Stimulated activated memory B cell treated with anti-CD40 and anti-IgM and Interleukin-4, amounts not matched to agents 10 μg/mL and 1 μg/mL and 100 μg/mL, for 72 hours (primary cell): ENCODE measurements around the gene PROKR1.

ENCODE experiments used
- ATAC-seq: fragments of 150-1000 bp; cut with Tn5 transposase; 2 replicates; pipeline ENCODE4 v1.10.0; 2021
- H3K27ac Mint-ChIP-seq: one replicate; pipeline ENCODE4 v1.8.0; 2022; ENCODE audit warnings: mild to moderate bottlenecking, mixed read lengths
- H3K27me3 Mint-ChIP-seq: one replicate; pipeline ENCODE4 v1.8.0; 2022; ENCODE audit warnings: mixed read lengths
- H3K36me3 Mint-ChIP-seq: one replicate; pipeline ENCODE4 v1.8.0; 2022; ENCODE audit warnings: mixed read lengths
- H3K4me1 Mint-ChIP-seq: one replicate; pipeline ENCODE4 v1.8.0; 2022; ENCODE audit warnings: mixed read lengths
- H3K4me3 Mint-ChIP-seq: one replicate; pipeline ENCODE4 v1.8.0; 2022; ENCODE audit warnings: mild to moderate bottlenecking, moderate library complexity, mixed read lengths
- H3K9me3 Mint-ChIP-seq: one replicate; pipeline ENCODE4 v1.8.0; 2022; ENCODE audit warnings: mixed read lengths

PROKR1 gene

GRCh38 chr2:68637047-68637446 is 6.3 kb upstream of the PROKR1 start:
- H3K4me3 Mint-ChIP-seq: no peak overlapping the region
- peaks cover 14% of the 10 kb centered on the region for H3K9me3 Mint-ChIP-seq
- ATAC-seq: no peak
- peaks cover 13% of the 10 kb centered on the region for H3K36me3 Mint-ChIP-seq
- H3K4me1 Mint-ChIP-seq: no peaks in the 10 kb centered on the region
- H3K27me3 Mint-ChIP-seq: peaks cover 32% of the 10 kb centered on the region
- H3K27ac Mint-ChIP-seq: no peak overlapping the region

- Mint-ChIP-seq H3K4me1 (peaks cover 14% of the 10 kb centered on the region), H3K4me3 (peak overlapping the region; percentile 52), H3K27ac (no peak overlapping the region), H3K27me3 (peaks cover 82% of the 10 kb centered on the region), H3K9me3 (peaks cover 18% of the 10 kb centered on the region), H3K36me3 (peaks cover 13% of the 10 kb centered on the region)
- ATAC-seq: no peak
Measured at GRCh38 chr2:68643874-68644485, 601 bp downstream of the PROKR1 start.

DNA sequence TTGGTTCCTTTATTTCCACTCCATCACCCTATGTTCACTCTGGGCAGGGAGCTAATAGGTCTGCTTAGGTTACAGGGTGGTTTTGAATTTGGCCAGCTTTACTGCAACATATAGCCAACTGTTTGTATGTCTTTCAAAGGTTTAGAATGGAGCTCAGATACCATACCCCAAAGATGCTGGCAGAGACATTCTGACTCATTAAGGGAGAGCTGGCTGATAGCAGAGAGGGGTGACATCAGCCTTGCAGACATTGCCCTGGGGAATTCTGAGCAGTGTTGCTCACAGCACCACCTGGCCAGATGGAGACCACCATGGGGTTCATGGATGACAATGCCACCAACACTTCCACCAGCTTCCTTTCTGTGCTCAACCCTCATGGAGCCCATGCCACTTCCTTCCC is 2.1 kb downstream of the PROKR1 start:
- peak; percentile 74 for ATAC-seq
- Mint-ChIP-seq H3K27me3 (peaks cover 89% of the 10 kb centered on the region), H3K4me1 (peaks cover 14% of the 10 kb centered on the region)

GRCh38 chr2:68646303-68646702 is 2.9 kb downstream of the PROKR1 start:
- H3K4me3 Mint-ChIP-seq: no peak overlapping the region

More for the DNA sequence above, 2.1 kb downstream of the PROKR1 start:
- peaks cover 8% of the 10 kb centered on the region for H3K36me3 Mint-ChIP-seq
- H3K9me3 Mint-ChIP-seq: peaks cover 13% of the 10 kb centered on the region
- H3K27ac Mint-ChIP-seq: no peak overlapping the region
- H3K4me3 Mint-ChIP-seq: no peak overlapping the region

DNA sequence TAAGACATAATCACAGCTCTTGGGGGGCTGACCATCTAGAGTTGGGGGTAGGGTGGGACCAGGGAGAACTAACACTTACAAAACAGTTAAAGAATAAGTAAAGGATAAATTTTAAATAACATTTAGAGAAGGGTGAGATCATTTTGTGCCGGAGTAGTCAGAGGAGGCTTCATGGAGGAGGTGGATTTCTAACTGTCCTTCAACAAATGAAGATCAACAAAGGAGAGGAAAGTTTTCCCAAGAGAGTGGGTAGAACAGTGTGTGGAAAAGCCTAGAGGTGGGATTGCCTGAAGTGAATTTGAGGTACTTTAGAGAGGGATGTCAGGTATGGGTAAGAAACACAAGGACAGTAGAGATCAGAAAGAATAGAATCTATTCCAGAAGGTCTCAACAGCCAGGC is 7.3 kb downstream of the PROKR1 start:
- Mint-ChIP-seq H3K4me3 (no peak overlapping the region), H3K4me1 (peaks cover 14% of the 10 kb centered on the region), H3K27ac (no peak overlapping the region), H3K9me3 (peaks cover 4% of the 10 kb centered on the region), H3K36me3 (peaks cover 5% of the 10 kb centered on the region), H3K27me3 (peaks cover 72% of the 10 kb centered on the region)
- ATAC-seq: no peak

More at GRCh38 chr2:68646303-68646702, 2.9 kb downstream of the PROKR1 start:
- no peak for ATAC-seq
- Mint-ChIP-seq H3K4me1 (peaks cover 14% of the 10 kb centered on the region), H3K27me3 (peaks cover 89% of the 10 kb centered on the region), H3K9me3 (peaks cover 6% of the 10 kb centered on the region), H3K36me3 (no peaks in the 10 kb centered on the region), H3K27ac (no peak overlapping the region)

GRCh38 chr2:68653034-68653433 is 9.7 kb downstream of the PROKR1 start:
- no peak for ATAC-seq
- Mint-ChIP-seq H3K36me3 (peaks cover 5% of the 10 kb centered on the region), H3K9me3 (peaks cover 4% of the 10 kb centered on the region), H3K27me3 (peaks cover 60% of the 10 kb centered on the region), H3K27ac (peak overlapping the region; percentile 52), H3K4me1 (peaks cover 14% of the 10 kb centered on the region), H3K4me3 (no peak overlapping the region)

DNA sequence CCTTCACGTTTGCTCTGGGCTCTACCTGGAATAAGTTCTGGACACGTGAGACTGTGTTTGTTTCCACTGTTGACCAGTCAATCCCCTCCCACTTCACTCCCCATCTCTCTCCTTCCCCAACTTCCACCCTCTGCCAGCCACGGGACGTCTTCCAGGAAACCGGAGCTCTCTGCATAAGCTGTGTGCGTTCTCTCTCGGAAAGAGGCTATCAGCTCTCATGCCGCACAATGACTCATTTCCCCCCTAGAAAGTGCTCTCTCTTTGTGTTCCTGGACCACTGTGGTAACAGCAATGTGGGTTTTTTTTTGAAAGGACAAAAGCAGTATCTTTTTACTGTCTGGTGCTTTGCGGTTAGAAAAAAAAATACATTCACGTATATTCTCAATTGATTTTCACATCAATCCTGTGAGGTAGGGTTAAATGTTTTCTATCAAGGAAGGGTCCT is 10.2 kb downstream of the PROKR1 start:
- Mint-ChIP-seq H3K4me3 (peak overlapping the region; percentile 27), H3K9me3 (peaks cover 4% of the 10 kb centered on the region), H3K27me3 (peaks cover 60% of the 10 kb centered on the region), H3K4me1 (peaks cover 14% of the 10 kb centered on the region), H3K27ac (peak overlapping the region; percentile 52), H3K36me3 (peaks cover 5% of the 10 kb centered on the region)
- ATAC-seq: peak; percentile 83

GRCh38 chr2:68658266-68658665 is 14.9 kb downstream of the PROKR1 start:
- H3K4me3 Mint-ChIP-seq: no peak overlapping the region
- H3K27me3 Mint-ChIP-seq: peaks cover 30% of the 10 kb centered on the region
- peaks cover 22% of the 10 kb centered on the region for H3K4me1 Mint-ChIP-seq
- no peak for ATAC-seq
- H3K27ac Mint-ChIP-seq: no peak overlapping the region
- H3K9me3 Mint-ChIP-seq: peaks cover 4% of the 10 kb centered on the region
- H3K36me3 Mint-ChIP-seq: peaks cover 5% of the 10 kb centered on the region

GRCh38 chr2:68659081-68659480 is 15.7 kb downstream of the PROKR1 start:
- peaks cover 5% of the 10 kb centered on the region for H3K36me3 Mint-ChIP-seq
- no peak for ATAC-seq
- H3K4me3 Mint-ChIP-seq: no peak overlapping the region
- peaks cover 19% of the 10 kb centered on the region for H3K4me1 Mint-ChIP-seq
- peaks cover 22% of the 10 kb centered on the region for H3K27me3 Mint-ChIP-seq
- H3K9me3 Mint-ChIP-seq: peaks cover 4% of the 10 kb centered on the region
- no peak overlapping the region for H3K27ac Mint-ChIP-seq

- Mint-ChIP-seq H3K4me3 (no peak overlapping the region), H3K4me1 (peaks cover 17% of the 10 kb centered on the region), H3K36me3 (no peaks in the 10 kb centered on the region), H3K9me3 (no peaks in the 10 kb centered on the region), H3K27me3 (peaks cover 14% of the 10 kb centered on the region), H3K27ac (no peak overlapping the region)
- no peak for ATAC-seq
Measured at GRCh38 chr2:68660658-68661057, 17.3 kb downstream of the PROKR1 start.

GRCh38 chr2:68662466-68662865 is 19.1 kb downstream of the PROKR1 start:
- peak overlapping the region; percentile 46 for H3K27ac Mint-ChIP-seq
- peaks cover 17% of the 10 kb centered on the region for H3K4me1 Mint-ChIP-seq
- no peak overlapping the region for H3K4me3 Mint-ChIP-seq
- no peaks in the 10 kb centered on the region for H3K9me3 Mint-ChIP-seq
- peaks cover 11% of the 10 kb centered on the region for H3K27me3 Mint-ChIP-seq
- peak; percentile 67 for ATAC-seq
- no peaks in the 10 kb centered on the region for H3K36me3 Mint-ChIP-seq

GRCh38 chr2:68663371-68664156 is 20.2 kb downstream of the PROKR1 start:
- Mint-ChIP-seq H3K4me3 (no peak overlapping the region), H3K27me3 (peaks cover under 1% of the 10 kb centered on the region), H3K36me3 (no peaks in the 10 kb centered on the region), H3K27ac (peak overlapping the region; percentile 46), H3K9me3 (no peaks in the 10 kb centered on the region), H3K4me1 (peaks cover 17% of the 10 kb centered on the region)
- no peak for ATAC-seq

DNA sequence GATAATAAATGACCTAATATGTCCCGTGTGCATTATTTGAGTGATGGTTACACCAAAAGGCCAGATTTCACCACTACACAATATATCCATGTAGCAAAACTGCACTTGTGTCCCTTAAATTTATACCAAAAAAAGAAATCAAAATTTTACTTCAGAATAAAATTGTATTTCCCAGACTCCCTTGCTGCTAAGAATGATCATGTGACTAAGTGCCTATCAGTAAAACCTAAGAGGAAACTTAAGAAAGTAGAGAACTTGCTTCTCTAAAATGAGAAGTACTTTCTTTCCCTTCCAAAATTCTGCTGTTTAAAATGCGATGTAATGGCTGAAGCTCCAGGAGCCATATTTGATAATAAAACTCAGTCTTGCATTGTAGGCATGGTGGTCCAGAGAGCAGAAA is 24.0 kb downstream of the PROKR1 start:
- H3K9me3 Mint-ChIP-seq: no peaks in the 10 kb centered on the region
- no peaks in the 10 kb centered on the region for H3K36me3 Mint-ChIP-seq
- H3K4me1 Mint-ChIP-seq: peaks cover 14% of the 10 kb centered on the region
- no peak overlapping the region for H3K27ac Mint-ChIP-seq
- H3K4me3 Mint-ChIP-seq: no peak overlapping the region
- ATAC-seq: no peak
- H3K27me3 Mint-ChIP-seq: no peaks in the 10 kb centered on the region

GRCh38 chr2:68669651-68670050 is 26.3 kb downstream of the PROKR1 start:
- H3K4me3 Mint-ChIP-seq: no peak overlapping the region
- ATAC-seq: no peak
- H3K4me1 Mint-ChIP-seq: no peaks in the 10 kb centered on the region
- no peaks in the 10 kb centered on the region for H3K9me3 Mint-ChIP-seq
- H3K36me3 Mint-ChIP-seq: no peaks in the 10 kb centered on the region
- no peaks in the 10 kb centered on the region for H3K27me3 Mint-ChIP-seq
- H3K27ac Mint-ChIP-seq: no peak overlapping the region

DNA sequence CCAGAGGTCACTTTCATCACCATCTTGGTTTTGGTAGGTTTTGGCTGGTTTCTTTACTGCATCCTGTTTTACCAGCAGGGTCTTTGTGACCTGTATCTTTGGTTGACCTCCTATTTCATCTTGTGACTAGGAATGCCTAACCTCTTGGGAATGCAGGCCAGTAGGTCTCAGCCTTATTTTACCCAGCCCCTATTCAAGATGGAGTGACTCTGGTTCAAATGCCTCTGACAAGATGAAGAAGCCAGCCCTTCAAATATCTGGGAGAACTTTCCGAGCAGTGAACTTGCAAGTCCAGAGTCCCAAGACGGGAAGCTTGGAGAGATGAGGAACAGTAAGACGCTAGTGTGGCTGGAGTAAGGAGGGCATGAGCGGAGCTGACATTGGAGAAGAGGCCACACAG is 28.6 kb downstream of the PROKR1 start:
- Mint-ChIP-seq H3K27me3 (no peaks in the 10 kb centered on the region), H3K9me3 (no peaks in the 10 kb centered on the region), H3K36me3 (no peaks in the 10 kb centered on the region), H3K27ac (no peak overlapping the region), H3K4me3 (no peak overlapping the region), H3K4me1 (no peaks in the 10 kb centered on the region)
- ATAC-seq: no peak

DNA sequence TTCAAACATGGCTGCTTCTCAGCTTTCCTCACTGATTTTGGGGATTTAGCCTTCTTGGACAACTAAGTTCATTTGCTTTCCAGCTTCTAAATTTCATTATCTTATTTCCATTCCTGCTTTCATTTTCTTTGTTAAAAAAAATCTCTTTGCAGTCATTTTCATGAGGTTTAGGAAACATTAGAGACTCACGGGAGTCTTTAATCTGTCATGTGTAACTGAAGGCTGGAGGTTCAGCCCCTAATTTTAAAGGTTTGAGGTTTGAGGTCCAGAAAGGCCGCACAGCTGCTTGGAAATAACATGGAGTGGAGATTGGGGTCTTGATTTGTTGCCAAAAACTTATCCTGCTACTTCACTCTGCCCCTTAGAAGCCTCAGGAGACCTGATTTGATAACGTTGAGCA is 30.3 kb downstream of the PROKR1 start:
- Mint-ChIP-seq H3K36me3 (no peaks in the 10 kb centered on the region), H3K4me1 (no peaks in the 10 kb centered on the region), H3K27ac (no peak overlapping the region), H3K4me3 (no peak overlapping the region), H3K27me3 (no peaks in the 10 kb centered on the region), H3K9me3 (no peaks in the 10 kb centered on the region)
- ATAC-seq: no peak
